NCI-H69 (cell line): ENCODE measurements around the gene NPW.
"Not testable (repeated sequence)": the region's sequence is repeated elsewhere in the genome, so short reads cannot be mapped to it uniquely, and the experiment has no call there.

Experiments used
- DNase-seq: peaks from one replicate; lab custom pipeline; 2025; lab: John Stamatoyannopoulos, UW

The NPW gene

DNA sequence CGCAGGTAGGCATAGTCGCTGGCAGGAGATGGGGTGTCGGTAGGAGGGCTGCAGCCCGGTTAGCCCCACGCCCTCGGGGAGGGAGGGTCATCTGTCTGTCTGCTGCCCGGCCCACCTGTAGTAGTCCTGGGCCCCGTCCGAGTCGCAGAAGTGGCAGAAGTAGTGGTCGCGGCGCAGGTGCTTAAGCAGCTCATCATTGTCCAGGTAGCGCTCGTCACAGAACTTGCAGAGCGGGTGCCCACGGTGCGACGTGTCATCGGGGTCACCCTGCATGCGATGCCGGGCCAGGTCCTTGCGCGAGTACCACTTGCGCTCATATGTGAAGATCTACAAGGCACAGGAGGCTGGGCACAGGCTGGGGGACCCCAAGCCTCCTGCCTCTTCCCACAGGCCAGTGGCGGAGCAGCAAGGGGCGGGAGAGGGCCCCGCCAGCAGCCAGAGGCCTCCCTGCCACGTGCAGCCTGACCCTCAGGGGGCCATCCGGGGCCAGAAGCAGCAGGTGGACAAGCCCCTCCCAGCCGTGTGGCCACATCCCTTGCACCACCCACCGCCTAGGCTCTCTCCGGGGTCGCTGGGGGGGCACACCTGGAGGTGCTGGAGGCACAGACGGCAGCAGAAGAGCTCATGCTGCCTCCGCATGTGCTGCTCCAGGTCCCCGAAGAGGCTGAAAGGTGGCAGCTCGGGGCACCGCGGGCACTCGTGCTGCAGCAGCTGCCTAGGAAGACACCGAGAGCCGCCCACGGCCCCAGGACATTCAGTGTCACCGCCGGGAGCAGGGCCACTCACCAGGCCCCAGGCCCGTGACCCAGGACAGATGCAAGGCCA is 17.0 kb upstream of the NPW start:
- no peak for DNase-seq

DNA sequence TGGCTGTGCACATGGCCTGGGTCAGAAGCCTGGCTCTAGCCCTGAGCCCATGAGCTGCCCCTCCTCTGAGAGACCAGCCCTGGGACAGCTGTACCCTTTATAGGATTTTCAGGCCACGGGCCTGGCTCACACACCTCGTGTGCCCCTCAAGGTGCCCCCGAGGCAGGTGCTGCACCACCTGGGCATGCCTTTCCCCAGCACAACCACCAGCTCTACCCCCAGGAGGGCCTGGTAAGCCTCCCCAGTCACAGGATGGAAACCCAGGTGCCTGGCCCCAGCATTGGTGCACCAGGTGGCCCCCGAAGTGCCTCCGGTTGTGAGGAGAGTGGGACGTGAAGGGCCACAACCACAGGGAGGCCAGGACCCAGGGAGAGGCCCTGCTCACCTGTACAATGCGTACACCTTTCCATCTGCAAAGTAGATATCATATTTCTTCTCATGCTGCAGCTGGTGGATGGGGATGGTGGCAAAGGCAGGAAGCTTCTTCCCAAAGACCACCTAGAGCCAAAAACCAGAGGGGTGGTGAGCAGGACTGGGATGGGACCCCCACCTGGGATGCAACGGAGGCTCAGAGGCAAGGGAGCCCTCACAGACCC is 16.3 kb upstream of the NPW start:
- DNase-seq: no peak

DNA sequence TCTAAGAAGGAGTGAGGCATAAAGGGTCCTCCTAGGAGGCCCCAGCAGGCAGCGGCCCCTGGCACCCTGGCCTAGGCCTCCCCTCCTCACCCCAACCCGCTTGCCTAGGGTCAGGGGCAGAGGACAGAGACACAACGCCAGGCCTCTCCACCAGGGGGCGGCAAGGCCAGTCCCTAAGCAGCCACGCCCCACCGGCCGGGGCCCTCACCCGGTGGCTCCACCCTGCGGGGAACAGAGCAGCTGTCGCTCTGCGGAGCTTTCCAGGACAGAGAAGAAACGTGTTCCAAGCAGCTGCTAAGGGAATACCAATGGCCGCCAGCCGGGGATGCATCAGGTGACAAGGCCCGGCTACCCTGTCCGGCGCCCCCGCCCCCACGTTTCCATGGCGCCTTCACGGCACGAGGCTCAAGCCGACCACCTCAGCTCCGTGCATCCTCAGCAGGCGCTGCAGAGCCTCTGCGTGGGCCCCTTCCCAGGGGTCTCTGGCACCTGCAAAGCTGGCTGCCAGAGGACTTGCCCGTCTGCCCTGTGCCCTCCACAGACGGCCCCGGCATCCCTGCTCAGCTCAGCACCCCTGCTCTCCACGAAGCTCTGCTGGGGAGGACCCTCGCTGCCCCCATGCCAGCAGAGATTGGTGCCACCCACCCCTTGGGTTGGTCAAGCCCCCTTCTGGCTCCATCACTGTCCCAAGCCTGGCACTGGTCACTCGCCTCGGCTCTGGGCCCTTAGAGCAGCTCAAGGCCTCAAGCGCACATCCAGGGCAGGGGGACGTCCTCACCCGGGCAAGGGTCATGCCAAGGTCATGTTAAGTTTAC is 15.6 kb upstream of the NPW start:
- DNase-seq: peak; percentile 97

DNA sequence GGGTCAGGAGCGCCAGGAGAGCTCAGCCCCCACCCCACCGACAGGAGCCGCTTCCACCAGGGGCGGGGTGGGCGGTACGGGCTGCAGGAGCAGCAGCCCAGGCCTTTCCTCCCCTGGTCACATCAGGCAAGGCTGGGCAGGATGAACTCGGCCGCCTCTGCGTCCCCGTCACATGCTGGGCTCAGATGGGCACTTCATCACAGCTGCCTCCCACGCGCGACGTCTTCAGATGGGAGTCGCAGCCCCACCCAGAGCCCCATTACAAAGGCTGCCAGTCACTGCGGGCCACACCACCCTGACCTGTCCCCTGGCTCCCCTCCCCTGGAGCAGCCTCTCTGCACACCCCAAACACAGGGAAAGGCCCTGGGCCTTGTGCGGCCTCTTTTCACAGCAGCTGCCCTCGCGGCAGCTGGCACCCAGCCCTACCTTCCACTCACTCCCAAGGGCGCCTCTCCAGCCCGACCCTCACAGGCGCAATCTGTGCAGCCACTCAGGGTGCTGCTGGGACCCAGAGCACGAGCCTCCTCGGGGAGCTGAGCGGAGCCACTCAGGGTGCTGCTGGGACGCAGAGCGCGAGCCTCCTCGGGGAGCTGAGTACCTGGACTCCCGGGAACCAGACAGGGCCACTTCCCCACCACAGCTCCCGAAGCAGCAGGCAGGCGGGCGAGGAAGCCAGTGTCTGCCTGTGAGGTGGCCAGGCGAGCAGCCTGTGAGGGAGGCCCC is 14.6 kb upstream of the NPW start:
- DNase-seq: no peak

DNA sequence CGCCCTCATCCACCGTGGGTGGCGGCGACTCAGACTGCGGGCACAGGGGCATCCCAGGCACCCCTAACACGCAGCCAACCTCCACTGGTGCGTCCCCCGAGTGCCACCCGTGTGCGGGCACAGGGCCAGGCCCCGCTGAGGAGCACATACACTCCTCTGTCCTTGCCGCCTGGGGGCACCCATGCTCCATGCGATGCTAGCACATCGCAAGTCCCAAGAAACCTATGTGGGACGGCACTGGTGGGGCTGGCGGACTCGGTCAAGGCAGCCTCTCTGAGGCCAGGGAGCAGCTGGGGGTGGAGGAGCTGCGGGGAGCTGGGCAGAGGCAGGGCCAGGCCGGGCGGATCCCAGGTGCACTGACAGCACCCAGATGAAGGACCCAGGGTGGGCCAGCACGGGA is 13.9 kb upstream of the NPW start:
- DNase-seq: no peak

DNA sequence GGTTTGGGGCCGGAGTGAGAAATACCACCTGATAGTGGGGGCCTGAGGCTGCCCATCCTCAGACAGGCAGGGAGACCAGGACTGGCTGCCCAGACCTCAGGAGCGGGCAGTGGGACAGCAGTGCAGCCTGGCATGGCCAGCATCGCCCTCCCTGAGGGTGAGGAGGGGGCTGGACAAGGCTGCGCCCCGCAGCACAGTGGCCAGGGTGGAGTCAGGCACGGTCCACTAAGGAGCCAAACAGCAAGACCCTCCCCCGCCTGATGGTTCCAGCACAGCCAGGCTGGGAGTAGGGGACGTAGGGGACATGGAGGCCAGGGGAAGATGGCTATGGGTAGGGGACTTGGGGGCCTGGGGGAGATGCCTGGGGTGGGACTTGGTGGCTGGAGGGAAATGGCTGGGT is 13.3 kb upstream of the NPW start:
- DNase-seq: no peak

DNA sequence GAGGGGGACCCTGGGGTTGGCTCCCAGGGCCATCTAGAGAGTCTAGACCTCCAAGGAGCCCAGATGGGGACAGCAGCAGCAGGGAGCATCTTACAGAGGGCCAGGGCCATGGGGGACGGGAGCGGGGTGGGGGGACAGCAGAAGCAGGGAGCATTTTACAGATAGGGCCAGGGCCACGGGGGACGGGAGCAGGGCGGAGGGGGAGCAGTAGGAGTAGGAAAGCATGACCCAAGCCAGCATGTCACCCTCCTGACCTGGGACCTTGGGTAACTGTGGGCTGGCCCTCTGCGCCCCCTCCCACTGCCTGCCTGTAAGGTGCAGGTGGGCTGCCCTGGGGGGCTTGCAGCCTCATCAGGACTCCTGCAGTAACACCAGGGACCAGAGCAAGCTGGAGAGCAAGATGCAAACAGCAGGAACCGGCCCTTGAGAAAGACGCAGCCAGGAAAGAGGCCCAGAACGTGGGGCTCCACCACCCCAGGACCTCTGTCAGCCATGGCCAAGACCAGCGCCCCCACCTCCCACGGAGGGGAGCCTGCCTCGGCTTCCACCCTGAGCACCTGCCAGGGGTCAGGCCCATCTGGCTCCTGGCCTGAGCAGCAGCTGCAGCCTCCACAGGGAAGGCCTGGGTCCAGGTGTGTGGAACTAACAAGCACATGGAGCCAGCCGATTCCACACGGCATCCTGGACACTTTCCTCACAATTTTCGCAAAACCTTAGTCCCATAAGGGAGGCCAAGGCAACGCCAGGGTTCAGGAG is 12.3 kb upstream of the NPW start:
- no peak for DNase-seq

DNA sequence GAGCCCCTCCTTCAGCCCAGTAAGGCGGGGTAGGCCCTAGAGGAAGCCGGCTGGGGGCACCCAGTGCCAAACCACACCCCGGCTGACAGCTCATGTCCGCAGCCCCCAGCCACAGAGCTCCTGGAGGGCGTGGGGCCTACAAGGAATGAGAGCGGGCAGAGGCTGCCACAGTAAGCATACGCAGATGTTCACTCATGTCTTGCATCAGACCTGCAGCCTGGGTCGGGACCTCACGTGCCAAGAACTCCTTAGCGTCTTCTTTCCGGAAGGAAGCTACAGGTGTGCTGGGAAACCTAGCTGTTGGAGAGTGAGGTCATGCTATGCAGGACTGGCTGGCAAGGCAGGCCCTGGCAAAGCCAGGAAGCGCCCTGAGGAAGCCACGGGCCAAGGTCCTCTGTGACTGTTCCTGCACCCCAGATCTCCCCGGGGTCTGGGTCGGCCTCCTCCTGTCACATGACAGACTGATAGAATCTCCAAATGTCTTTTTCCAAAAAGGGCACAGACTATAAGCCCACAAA is 11.5 kb upstream of the NPW start:
- no peak for DNase-seq

DNA sequence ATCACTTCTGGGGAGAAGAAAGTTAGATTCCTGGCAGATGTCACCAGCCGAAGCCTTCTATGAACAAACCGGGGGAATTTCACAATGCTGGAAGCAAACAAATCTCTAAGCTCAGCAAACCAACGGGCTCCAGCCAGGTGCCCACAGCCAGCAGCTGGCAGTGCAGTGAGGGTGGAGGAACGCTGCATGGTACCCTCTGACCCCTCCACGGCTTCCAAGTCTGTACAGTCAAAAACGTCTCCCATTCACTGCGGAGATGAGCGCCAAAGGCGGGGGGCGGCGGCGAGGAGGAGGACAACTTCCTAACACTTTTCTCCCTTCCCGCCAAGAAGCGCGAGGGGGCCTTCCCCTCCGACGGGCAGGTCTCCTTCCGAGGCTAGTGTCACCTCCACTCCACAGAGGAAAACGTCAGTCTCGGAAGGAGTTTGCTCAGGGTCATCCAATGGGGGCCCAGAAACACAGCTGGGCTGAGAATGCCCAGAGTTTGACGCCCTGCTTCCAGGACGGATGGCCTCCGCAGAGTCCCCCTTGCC is 10.9 kb upstream of the NPW start:
- DNase-seq: peak; percentile 57

DNA sequence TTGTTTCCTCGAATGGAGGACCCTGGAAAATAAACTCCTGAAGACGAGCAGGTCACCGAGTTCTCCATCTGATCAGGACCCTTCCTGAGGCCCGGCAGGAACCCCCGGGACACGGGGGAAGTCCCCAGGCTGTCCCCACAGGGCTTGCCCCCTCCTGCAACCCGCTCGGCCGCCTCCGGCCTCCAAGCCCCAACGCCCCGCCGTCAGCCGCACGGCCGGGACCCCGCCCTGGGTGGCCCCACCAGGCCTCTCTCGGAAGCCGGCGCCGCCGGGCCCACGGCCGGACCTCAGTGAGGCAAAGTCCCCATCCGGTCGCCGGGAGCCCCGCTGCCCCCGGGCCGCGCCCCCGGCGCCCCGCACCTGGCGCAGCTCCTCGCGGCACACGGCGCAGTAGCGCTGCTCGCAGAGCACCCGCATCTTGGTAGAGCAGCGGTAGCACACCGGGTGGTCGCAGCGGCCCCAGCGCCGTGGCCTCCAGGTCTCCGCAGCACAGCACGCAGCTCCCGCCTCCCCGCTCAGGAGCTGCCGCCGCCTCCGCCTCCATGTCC is 10.3 kb upstream of the NPW start:
- DNase-seq: peak; percentile 66

DNA sequence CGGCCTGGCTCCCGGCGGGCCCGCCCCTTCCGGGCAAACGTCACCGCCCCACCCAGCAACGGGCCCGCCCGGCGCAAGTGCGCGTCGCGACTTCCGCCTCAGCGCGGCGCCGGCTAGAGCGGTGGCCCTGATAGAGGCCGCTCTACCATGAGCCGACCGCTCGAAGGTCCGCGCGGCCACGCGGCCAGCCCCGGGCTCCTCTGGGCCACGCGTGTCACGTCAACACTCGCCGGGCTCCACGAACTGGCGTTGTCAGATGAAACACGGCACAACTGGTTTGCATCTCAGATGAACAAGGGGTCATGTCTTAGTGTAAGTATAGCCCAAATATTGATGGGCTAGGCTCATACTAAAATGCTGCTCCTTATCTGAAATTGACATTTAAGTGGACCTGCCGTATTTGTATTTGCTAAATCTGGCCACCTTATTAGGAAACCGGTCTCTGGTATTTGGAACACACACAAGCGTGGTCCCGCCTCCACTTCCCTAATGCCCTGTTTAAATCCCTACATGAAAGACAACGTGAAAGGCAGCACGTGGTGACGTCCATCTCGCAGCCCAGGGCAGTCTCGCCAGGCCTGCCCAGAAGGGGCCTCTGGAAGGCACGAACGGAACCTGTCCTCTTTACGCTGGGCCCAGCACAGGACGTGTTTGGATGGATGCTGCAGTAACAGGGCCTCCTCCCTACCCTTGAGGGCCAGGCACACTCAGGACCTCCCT is 9.6 kb upstream of the NPW start, which contains the start of gene ZNF598:
Gene ZNF598, minus strand, starts transcription at position 31 of the 720 bp plus-strand sequence.
- peak; percentile 97 for DNase-seq

DNA sequence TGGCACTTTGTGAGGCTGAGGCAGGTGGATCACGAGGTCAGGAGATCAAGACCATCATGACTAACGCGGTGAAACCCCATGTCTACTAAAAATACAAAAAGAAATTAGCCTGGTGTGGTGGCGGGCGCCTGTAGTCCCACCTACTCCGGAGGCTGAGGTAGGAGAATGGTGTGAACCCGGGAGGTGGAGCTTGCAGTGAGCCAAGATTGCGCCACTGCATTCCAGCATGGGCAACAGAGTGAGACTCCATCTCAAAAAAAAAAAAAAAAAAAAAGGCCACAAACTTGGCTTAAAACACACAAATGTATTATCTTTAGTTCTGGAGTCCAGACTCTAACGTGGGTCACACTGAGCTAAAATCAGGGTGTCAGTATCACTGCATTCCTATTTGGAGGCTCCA is 7.9 kb upstream of the NPW start:
- DNase-seq: not testable (repeated sequence)

DNA sequence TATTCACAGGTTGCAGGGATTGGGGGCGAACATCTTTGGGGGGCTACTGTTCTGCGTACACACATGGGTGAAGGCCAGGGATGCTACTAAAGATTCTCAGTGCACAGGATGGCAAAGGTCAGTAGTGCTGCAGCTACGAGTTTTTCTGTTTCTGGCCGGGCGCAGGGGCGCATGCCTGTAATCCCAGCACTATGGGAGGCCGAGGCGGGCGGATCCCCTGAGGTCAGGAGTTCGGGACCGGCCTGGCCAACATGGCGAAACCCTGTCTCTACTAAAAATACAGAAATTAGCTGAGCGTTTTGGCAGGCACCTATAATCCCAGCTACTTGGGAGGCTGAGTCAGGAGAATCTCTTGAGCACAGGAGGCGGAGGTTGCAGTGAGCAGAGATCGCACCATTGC is 6.1 kb upstream of the NPW start:
- no peak for DNase-seq

DNA sequence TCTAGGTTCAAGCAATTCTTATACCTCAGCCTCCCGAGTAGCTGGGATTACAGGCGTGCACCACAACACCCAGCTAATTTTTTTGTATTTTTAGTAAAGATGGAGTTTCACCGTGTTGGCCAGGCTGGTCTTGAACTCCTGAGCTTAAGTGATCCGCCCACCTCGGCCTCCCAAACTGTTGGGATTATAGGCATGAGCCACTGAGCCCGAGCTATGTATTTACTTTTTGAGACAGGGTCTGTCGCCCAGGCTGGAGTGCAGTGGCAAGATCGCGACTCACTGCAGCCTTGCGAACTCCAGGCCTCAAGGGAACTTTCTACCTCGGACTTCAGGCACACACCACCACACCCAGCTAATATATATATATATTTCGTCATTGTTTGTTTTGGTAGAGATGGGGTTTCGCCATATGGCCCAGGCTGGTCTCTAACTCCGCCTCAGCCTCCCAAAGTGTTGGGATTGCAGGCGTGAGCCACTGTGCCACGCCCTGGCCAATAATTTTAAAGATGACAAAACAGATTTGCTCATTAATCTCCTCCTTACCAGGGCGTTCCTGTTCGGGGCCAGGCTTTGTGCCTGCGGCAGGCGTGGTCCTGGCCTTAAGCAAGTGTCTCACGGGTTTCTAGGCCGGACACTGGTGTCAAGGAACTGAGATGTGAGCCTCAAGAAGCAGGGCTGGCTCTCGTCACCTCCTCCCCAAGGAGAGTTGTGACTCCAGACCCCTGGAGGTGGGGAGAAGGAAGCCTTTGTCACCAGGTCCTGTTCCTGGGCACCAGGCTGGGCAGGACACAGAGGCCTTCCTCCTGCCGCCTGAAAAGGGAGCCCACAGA is 4.3 kb upstream of the NPW start:
- DNase-seq: peak; percentile 96

DNA sequence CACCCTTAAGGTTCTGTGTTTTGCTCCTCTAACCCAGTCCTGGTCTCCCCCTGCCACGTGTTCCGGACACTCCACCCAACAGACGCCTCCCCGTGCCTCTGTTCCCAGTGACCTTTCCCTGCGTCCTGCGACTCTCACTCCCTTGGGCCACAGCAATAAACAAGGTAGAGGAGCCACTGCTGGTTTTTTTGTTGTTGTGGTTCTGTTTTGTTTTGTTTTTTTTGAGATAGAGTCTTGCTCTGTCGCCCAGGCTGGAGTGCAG is 3.7 kb upstream of the NPW start:
- DNase-seq: no peak

DNA sequence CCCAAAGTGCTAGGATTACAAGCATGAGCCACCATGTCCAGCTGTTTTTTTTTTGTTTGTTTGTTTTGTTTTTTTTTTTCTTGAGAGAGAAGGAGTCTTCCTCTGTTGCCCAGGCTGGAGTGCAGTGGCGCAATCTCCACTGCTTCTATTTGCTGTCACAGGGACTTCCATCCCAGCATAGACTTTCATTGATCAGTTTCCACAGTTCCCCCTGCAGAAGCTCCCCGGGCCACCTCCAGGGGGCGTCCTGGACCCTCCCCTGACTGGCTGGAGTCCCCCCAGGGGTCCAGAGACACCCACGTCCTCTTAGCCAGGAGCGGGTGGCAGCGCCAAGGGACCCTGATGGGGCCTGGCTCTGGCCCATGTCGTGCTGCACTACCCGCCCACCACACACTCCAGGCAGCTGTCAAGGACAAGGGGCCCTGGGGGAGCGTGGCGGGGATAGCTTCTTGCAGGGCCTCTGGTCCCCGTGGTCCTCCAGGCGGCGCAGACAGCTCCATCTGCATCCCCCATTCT is 3.1 kb upstream of the NPW start:
- peak; percentile 46 for DNase-seq

DNA sequence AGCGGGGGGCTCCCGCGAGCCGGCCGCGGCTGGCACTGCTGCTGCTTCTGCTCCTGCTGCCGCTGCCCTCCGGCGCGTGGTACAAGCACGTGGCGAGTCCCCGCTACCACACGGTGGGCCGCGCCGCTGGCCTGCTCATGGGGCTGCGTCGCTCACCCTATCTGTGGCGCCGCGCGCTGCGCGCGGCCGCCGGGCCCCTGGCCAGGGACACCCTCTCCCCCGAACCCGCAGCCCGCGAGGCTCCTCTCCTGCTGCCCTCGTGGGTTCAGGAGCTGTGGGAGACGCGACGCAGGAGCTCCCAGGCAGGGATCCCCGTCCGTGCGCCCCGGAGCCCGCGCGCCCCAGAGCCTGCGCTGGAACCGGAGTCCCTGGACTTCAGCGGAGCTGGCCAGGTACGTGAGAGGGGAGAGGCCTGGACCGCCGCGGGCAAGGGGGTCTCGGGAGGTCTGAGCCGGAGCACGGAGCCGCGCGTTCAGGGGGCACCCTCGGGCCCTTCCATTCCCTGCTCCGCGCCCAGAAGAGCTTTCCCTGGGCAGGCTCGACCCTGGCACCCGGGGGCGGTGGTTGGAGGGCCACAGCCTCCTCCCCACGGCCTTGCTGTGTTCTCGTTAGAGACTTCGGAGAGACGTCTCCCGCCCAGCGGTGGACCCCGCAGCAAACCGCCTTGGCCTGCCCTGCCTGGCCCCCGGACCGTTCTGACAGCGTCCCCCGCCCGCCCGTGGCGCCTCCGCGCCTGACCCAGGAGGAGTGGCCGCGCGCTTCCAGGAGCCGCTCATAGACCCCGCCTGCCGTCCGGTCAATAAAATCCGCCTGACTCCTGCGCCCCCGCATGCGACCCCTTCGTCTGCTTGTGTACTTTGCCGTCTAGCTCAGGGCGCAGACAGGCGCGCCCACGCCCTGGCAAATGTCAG is 591 bp downstream of the NPW start:
- DNase-seq: peak; percentile 77

DNA sequence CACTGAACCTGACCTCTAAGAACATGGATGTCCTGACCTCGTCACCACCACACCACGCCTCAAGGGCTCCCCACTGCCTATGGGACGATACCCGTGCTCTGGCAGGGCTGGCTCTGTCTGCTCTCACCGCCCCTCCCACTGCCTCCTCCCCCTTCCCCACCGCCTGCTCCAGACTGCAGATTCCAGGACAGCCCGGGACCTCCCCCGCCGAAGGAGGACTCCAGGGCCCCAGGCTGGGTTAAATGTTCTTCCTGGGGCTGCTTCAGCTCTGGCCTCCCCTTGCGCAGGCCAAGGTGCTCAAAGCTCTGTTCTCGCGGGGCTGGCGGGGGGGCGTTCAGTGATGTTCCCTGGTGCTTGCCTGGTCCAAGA is 3.1 kb downstream of the NPW start:
- no peak for DNase-seq
